ENCODE results near the gene POLH.
"Not testable (repeated sequence)": the region's sequence is repeated elsewhere in the genome, so short reads cannot be mapped to it uniquely, and the experiment has no call there.

Gene POLH

DNA sequence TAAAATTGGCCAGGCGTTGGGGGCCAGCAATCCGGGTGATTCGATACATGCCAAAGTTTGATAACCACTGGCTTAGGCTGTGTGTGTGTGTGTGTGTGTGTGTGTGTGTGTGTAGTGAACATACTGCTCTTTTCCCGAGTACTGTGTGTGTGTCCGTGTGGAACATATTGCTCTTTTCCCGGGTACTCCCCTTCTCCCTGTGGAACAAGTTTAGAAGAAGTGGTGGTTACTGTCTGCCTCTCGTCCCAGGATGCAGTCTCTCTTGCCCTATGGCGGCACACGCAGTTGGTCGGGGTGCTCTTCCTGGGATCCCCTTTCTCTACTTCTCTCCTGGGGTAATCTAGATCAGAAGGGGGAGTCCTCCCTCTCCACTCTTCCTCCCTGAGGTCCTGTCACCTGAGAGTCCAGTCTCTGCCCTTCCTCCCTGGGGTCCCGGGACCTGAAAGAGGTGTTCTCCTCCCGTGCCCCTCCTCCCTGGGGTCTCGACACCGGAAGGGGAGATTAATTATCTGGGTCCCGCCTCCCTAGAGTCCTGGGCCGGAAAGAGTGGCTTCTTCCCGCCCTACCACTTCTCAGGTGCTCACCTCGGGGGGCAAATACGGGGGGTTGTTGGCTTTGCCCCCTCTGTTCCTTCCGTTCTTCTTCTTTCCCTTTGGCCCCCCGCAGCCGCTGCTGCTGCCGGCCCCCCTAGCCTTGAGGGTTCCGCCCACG is 52.6 kb downstream of the POLH start:
- DNase-seq (ENCODE audit: low read depth, low spot score), result peak; percentile 58
- peak overlapping the region; percentile 94 for H3K4me3 ChIP-seq (ENCODE audit: low read length)

DNA sequence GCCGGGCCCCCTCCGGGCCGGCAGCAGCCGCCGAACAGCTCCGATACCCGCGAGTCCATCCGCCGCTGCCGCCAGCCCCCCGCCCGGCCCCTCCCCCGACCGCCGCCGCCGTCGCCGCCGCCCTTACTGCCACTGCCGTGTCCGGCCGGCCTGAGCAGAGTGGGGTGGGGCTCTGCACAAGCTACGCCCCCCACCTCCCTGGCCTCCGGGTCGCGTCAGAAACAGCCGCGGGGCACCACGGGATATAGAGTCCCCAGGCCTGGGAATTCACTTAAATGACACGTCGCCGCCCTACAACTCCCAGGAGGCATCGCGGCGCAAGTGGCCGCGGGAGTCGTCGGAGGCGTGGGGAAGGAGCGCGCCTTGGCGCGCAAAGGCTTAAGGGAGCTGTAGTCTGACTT is 53.1 kb downstream of the POLH start, which contains the start of gene GTPBP2:
GTPBP2 (minus strand) TSS at position 161 of the 401 bp plus-strand sequence; CDS start at position 59, 102 bp downstream.
- peak; percentile 97 for DNase-seq (ENCODE audit: low read depth, low spot score)
- peak within 1 kb of the TSS; percentile 94 for H3K4me3 ChIP-seq (ENCODE audit: low read length)

DNA sequence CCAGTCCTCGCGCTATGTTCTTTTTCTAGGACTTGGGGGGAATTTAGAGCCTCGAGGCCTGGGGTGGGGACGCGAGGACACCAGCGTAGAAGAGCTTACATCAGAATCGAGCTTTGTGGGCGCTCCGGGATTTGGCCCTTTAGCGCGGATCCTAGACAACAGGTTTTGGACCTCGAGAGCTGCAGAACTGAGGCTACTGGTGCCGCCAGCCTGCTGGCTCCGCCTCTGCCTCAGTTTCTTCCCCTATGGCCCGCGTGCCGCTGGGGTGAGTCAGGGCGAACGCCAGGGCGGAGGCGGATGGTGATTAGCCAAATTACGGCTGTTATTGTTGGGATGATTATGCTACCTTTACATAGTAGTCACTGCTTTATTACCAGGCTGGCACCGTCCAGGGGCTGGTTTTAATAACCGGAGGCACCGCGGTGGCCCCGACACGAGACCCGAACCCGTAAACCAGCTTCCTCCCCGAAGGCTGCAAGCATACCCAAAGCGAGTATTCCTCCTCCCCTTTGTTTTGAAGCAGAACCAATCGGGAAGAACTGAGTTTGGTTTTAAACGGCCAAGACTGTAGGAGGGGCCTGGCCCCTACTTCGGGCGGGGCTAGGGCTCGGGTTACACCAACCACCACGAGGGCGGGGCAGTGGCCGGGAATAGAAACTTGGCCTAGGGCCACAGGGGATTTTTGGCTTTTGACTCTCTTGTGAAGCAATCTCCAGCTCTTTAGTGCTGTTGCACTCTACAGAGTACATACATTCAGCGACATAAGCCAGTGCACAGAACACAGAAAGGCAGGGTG is 53.7 kb downstream of the POLH start:
- H3K4me3 ChIP-seq (ENCODE audit: low read length), result peak overlapping the region; percentile 94
- DNase-seq (ENCODE audit: low read depth, low spot score), result peak; percentile 95

DNA sequence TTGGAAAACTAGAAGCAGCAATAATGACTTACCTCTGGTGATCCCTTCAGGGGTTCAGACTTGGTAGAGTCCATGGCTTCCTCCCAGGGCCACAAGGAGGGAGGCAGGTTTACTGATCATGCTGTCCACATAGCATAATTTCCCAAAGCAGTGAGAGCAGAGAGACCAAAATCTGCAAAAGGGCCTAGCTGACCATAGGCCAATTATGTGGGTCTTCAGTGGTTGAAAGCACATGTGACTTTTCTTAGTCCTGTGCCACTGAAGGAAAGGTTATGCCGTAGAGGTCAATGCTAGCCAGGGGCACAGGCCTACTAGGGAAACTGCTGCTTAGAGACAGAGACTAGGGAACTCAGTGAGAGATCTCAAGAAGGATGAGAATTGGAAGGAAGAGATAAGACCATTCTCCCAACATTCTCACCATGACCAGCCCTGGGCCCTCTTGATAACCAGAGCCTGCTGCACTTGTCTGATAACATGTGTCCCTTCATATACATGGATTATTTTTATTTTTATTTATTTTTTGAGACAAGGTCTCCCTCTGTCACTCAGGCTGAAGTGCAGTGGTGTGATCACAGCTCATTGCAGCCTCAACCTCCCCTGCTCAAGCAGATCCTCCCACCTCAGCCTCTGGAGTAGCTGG is 55.1 kb downstream of the POLH start:
- H3K4me3 ChIP-seq (ENCODE audit: low read length), result no peak overlapping the region

DNA sequence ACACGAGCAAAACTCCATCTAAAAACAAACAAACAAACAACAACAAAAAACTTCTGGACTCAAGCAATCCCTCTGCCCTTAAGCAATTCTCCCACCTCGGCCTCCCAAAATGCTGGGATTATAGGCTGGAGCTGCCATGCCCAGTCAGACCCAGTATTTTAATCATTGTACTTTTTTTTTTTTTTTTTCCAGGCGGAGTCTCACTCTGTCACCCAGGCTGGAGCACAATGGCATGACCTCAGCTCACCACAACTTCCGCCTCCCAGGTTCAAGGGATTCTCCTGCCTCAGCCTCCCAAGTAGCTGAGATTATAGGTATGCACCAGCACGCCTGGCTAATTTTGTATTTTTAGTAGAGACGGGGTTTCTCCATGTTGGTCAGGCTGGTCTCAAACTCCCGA is 57.0 kb downstream of the POLH start:
- H3K4me3 ChIP-seq (ENCODE audit: low read length); DNase-seq (ENCODE audit: low read depth, low spot score): not testable (repeated sequence)

More for the DNA sequence above, 55.1 kb downstream of the POLH start:
- no peak for DNase-seq (ENCODE audit: low read depth, low spot score)

DNA sequence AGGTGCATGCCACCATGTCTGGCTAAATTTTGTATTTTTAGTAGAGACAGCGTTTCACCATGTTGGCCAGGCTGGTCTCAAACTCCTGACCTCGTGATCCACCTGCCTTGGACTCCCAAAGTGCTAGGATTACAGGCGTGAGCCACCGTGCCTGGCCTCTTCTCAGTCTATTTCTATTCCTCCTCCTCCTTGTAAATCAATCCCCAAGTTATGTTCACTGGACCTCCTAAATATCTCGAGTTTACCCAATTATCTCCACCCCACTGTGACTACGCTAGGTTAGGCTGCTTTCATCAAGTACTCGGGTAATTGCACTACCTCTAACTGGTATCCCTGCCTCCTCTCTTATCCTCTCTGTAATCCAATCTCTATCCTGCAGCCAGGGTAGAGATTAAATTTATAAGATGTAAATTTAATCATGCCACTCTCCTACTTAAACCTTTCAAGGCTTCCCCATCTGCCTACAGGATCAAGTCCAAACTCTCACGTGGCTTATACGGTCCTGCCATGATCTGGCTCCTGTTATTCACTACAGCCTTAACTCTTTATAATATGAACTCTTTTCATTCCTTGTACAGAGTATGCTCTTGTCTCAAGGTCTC is 58.8 kb downstream of the POLH start:
- no peak for DNase-seq (ENCODE audit: low read depth, low spot score)
- peak overlapping the region; percentile 100; the same call in 1 of the 2 replicates for H3K4me3 ChIP-seq (ENCODE audit: low read length)

DNA sequence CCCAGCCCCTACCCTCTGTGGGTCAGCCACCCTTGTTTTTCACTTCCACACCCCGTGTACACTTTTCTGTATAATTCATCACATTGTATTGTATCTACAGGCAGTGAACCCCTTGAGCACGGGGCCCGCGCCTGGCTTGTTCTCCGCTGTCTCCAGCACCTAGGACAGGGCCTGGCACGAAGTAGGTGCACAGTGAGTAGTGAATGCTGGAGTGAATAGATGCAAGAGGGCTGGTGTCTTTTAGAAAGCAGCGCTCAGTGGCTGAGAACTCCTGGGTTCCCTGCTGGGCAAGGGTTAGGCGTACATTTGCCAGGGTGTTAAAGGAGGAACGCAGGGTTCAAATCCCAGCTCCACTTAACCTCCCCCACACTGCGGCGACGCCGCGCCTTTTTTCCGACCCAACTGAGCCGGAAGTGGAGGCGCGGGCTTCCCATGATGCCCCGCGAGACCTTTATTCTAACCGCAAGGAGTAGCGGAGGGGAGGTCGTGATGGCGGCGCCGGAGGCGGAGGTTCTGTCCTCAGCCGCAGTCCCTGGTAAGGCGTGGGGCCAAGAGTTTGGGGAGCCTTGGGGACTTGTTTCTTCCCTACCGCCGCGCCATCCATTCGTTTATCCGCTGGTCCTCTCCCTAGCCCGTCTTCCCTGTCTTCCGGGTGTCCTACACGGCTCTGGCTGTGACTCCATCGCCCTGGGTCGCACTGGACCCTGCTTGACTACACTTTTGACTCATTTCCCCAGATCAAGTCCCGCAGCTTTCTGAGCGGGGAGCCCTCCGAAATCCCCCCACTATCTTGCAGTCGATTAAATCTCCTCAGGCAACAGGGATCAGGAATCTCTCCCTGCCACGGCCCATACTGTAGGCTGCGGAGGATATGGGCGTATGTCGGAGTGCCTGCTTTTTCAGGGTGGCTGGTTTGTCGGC is 59.7 kb downstream of the POLH start, which contains the start of gene MAD2L1BP:
MAD2L1BP (plus strand) TSS at position 454 of the 921 bp plus-strand sequence; CDS start at position 490, 36 bp downstream.
- peak within 1 kb of the TSS; percentile 100 for H3K4me3 ChIP-seq (ENCODE audit: low read length)
- DNase-seq (ENCODE audit: low read depth, low spot score), result peak; percentile 88

DNA sequence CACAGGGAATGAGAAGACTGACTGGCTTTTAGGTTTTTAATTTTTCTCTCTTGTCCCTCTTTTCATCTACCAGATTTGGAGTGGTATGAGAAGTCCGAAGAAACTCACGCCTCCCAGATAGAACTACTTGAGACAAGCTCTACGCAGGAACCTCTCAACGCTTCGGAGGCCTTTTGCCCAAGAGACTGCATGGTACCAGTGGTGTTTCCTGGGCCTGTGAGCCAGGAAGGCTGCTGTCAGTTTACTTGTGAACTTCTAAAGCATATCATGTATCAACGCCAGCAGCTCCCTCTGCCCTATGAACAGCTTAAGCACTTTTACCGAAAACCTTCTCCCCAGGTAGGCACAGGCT is 60.3 kb downstream of the POLH start:
- no peak for DNase-seq (ENCODE audit: low read depth, low spot score)
- peak overlapping the region; percentile 100 for H3K4me3 ChIP-seq (ENCODE audit: low read length)

DNA sequence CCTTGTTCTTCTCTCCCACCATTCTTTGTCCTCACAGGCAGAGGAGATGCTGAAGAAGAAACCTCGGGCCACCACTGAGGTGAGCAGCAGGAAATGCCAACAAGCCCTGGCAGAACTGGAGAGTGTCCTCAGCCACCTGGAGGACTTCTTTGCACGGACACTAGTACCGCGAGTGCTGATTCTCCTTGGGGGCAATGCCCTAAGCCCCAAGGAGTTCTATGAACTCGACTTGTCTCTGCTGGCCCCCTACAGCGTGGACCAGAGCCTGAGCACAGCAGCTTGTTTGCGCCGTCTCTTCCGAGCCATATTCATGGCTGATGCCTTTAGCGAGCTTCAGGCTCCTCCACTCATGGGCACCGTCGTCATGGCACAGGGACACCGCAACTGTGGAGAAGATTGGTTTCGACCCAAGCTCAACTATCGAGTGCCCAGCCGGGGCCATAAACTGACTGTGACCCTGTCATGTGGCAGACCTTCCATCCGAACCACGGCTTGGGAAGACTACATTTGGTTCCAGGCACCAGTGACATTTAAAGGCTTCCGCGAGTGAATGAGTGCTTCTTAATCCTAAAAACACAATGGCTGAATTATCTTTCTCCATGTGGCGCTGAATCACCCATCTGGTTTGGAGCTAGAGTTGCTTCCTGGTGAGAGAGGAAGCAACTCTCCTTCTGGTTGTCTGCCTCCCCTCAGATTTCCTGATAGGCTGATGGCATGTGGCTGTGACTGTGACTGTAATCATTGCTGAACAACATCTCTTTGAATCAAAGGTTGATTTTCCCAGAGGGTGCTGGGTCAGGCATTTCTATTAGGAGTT is 64.2 kb downstream of the POLH start:
- DNase-seq (ENCODE audit: low read depth, low spot score), result no peak
- no peak overlapping the region for H3K4me3 ChIP-seq (ENCODE audit: low read length)

DNA sequence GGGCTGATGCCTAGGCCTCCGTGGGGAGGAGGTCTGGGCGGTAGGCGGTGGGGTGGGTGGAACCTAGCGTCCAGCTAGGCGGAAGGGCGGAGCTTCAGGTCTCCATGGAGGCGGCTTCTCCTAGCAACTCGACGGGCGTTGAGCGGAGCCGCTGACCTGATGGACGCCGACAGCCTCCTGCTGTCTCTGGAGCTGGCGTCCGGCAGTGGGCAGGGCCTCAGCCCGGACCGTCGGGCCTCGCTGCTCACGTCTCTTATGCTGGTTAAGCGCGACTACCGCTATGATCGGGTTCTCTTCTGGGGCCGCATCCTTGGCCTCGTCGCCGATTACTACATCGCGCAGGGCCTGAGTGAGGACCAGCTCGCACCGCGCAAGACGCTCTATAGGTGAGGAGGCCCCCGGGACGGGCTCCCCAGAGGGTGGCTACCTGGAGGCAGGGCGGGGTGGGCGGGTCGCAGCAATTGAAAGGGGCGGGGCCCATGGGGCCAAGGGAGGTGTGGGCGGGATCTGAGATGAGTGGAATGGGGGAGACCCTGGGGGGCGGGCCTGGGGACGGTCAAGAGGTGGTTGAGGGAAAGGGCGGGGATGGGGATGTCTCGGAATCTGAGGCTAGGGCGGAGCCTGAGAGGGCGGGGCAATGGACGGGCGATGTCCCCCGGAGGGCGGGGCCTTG is 69.1 kb downstream of the POLH start, which contains the start of gene RSPH9:
RSPH9 (plus strand) TSS at position 97 of the 673 bp plus-strand sequence; CDS start at position 160, 63 bp downstream.
- DNase-seq (ENCODE audit: low read depth, low spot score), result no peak
- no peak within 1 kb of the TSS for H3K4me3 ChIP-seq (ENCODE audit: low read length)

DNA sequence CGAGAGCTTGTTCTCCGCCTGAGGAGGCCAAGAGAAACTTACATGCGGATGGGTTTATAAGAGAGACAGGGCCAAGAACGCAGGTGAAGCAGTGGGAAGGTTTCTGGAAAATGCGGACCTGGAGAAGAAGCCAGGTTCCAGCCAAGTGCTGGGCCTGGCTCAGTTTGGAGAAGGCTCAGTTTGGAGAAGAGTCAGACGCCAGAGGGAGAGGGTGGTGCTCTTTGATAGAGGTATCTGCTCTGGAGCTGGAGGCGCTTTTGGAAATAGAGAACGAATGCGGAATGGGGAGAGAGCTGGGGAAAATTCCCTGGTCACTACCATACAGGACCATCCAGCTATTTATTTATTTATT is 69.6 kb downstream of the POLH start:
- H3K4me3 ChIP-seq (ENCODE audit: low read length), result no peak overlapping the region

DNA sequence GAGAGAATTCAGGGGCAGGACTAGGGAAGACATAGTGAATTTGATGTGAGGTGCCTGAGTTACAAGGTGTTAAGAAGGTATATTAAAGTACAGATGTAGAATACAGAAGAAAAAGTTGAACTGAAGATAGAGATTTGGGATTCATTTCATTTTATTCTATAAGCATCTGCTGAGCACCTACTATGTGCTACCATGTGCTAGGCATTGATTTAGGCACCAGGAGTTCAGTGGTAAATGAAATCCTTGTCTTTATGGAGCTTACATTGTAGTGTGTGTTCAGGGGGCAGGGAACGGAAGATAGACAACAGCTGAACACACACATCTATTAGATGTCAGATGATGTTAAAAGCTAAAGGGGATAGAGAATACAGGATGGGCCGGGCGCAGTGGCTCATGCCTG is 71.6 kb downstream of the POLH start:
- no peak overlapping the region for H3K4me3 ChIP-seq (ENCODE audit: low read length)
- DNase-seq (ENCODE audit: low read depth, low spot score), result no peak

More for the DNA sequence above, 69.6 kb downstream of the POLH start:
- DNase-seq (ENCODE audit: low read depth, low spot score), result no peak

DNA sequence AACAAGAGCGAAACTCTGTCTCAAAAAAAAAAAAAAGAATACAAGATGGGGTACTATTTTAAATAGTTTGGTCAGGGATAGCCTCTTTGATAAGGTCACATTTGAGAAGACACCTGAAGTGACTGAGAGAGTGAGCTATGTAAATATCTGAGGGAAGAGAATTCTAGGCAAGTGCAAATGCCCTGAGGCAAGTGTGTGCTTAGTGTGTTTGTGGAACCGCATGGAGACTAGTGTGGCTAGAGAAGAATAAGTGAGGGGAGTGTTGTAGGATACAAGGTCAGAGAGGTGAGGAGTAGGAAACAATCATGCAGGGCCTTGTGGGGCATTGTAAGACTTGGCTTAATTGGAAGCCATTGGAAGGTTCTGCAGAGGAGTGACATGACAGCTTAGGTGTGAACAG is 72.3 kb downstream of the POLH start:
- DNase-seq (ENCODE audit: low read depth, low spot score), result no peak
- H3K4me3 ChIP-seq (ENCODE audit: low read length), result no peak overlapping the region

DNA sequence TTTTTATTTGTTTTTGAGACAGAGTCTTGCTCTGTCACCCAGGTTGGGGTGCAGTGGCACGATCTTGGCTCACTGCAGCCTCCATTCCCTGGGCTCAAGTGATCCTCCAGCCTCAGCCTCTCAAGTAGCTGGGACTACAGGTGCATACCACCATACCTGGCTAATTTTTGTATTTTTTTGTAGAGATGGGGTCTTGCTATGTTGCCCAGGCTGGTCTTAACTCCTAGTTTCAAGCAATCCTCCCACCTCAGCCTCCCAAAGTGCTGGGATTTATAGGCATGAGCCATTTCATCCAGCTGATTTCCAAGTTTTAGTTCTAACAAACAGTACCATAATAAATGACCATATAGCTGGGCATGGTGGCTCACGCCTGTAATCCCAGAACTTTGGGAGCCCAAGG is 76.8 kb downstream of the POLH start:
- not testable (repeated sequence) for DNase-seq (ENCODE audit: low read depth, low spot score)

DNA sequence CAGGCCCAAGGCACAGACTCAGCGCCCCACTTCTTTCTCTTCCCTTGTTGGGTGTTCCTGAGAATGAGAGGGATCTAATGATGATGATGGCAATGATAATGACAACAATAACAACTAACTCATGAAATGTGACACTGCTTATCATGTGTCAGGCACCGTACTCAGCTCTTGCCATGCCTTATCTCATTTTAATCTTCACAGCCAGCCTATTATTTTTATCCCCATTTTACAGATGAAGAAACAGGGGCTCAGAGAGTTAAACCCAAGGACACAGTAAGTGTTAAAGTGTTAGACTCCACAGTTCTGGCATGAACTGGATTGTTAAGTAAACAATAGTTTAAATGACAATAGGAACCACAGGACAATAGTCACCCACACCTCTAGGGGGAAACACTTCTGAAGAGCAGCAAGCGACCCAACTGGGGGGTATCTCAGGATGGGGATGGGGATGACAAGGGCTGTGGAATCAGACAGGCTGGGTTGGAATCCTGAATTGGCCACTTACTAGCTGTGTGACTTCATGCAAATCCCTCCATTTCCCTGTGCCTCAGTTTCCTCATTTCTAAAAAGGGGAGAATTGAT is 81.3 kb downstream of the POLH start:
- H3K4me3 ChIP-seq (ENCODE audit: low read length), result no peak overlapping the region
- no peak for DNase-seq (ENCODE audit: low read depth, low spot score)

More for the DNA sequence above, 76.8 kb downstream of the POLH start:
- H3K4me3 ChIP-seq (ENCODE audit: low read length), result not testable (repeated sequence)

DNA sequence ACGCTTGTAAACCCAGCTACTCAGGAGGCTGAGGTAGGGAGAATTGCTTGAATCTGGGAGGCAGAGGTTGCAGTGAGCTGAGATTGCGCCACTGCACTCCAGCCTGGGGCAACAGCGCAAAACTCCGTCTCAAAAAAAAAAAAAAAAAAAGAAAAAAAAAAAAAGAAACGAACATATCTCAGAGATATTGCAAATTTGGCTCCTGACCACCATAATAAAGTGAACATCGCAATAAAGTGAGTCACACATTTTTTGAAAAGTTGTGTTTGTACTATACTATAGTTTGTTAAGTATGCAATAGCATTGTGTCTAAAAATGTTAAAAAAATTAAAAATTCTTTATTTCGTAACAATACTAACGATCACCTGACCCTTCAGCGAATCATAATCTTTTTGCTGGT is 82.2 kb downstream of the POLH start:
- no peak overlapping the region for H3K4me3 ChIP-seq (ENCODE audit: low read length)

DNA sequence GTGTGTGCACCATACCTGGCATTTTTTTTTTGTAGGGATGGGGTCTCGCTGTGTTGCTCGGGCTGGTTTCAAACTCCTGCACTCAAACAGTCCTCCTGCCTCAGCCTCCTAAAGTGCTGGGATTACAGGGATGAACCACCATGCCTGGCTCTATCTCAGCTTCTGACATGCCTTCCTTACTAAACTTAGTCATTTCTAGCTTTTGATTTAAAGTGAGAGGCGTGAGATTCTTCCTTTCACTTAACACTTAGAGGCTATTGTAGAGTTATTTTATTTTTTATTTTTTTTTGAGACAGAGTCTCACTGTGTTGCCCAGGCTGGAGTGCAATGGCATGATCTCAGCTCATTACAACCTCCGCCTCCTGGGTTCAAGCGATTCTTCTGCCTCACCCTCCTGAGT is 87.0 kb downstream of the POLH start:
- not testable (repeated sequence) for DNase-seq (ENCODE audit: low read depth, low spot score); H3K4me3 ChIP-seq (ENCODE audit: low read length)

More for the DNA sequence above, 82.2 kb downstream of the POLH start:
- DNase-seq (ENCODE audit: low read depth, low spot score), result no peak

All from Jurkat, Clone E6-1 (cell line).